GM12801 (cell line): ENCODE results near the gene ALG12.

Source experiments
- TF ChIP-seq, protein P1 (sequence below): IDR thresholded peaks from one replicate; pipeline ENCODE4 v1.5.1; 2011; ENCODE audit warnings: control low read depth; ENCODE audit not compliant: insufficient read length; ENCODE audit errors: extremely low read depth

Gene ALG12

DNA sequence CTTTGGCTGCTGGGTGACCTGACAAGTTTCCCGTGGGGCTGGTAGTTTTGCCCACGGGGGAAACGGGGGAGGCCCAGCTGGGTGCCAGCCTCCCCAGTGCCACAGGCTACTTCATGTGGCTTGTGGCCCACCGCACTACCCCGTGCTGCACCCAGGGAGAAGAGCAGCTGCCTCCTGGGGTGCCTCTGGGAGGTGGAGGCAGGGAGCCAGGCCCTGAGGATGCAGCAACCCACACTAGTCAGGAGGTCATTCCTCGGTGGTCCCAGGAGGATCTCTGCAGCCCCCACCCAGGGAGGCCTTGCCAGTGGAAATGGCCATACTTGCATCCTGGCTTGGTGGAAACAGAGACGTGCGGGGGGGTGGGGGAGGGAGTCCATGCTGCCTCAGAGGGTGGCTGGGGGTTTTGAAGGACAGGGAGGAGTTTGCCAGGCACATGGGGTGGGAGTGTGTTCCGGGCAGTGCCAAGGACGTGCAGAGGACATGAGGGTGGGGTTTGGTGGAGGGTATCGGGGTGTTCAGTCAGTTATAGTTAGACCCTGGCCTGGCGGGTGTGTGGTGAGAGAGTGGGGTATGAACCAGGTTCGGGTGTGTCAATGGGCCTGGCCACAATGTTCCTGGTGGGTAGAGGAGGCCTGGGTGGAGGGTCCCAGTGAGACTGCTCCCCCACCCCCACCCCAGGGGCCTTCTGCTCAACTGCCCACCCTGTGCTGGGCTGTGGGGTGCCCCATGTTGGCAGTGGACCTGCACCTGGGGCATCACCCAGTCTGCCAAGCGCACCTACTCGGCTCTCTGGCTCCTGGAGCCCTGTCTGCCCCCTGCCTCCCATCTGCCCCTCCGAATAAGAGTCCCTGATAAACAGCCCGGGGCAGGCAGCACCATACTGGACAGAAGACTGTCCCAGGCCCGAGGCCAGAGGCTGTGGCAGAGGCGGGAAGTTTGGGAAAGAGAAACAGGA is 46.2 kb upstream of the ALG12 start:
- TF ChIP-seq, protein P1, sequence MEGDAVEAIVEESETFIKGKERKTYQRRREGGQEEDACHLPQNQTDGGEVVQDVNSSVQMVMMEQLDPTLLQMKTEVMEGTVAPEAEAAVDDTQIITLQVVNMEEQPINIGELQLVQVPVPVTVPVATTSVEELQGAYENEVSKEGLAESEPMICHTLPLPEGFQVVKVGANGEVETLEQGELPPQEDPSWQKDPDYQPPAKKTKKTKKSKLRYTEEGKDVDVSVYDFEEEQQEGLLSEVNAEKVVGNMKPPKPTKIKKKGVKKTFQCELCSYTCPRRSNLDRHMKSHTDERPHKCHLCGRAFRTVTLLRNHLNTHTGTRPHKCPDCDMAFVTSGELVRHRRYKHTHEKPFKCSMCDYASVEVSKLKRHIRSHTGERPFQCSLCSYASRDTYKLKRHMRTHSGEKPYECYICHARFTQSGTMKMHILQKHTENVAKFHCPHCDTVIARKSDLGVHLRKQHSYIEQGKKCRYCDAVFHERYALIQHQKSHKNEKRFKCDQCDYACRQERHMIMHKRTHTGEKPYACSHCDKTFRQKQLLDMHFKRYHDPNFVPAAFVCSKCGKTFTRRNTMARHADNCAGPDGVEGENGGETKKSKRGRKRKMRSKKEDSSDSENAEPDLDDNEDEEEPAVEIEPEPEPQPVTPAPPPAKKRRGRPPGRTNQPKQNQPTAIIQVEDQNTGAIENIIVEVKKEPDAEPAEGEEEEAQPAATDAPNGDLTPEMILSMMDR, result no peak

- TF ChIP-seq, protein P1, result no peak
Observed at GRCh38 chr22:49963647-49964026, 45.4 kb upstream of the ALG12 start.

GRCh38 chr22:49962751-49963646 is 44.8 kb upstream of the ALG12 start:
- TF ChIP-seq, protein P1, result no peak

- TF ChIP-seq, protein P1, result no peak
Observed at GRCh38 chr22:49962012-49962750, 43.9 kb upstream of the ALG12 start.

GRCh38 chr22:49961601-49962011 is 43.4 kb upstream of the ALG12 start:
- TF ChIP-seq, protein P1, result no peak

- TF ChIP-seq, protein P1, result no peak
Observed at GRCh38 chr22:49961005-49961600, 42.9 kb upstream of the ALG12 start.
